ENCODE measurements around the gene DDX43. TPM values are rescaled to one million over a fixed set of nuclear protein-coding genes. Genes with fewer than 3 reads are reported as not detected.
A peak's percentile ranks its signal among the peaks of the same experiment; 100 is the strongest.

The DDX43 gene
- total RNA-seq, 1 donor from 2014 or later = not detected

- Histone ChIP-seq H3K4me2 (ENCODE audit: low read length) (peak overlapping the region; percentile 87), H3K4me3 (ENCODE audit: insufficient read depth, low read depth, low read length) (peak overlapping the region; percentile 58), H3K9me3 (ENCODE audit: insufficient read depth, low read depth, low read length) (no peaks in the 10 kb centered on the region), H3K4me1 (ENCODE audit: insufficient read depth, low read length) (peaks cover 13% of the 10 kb centered on the region), H2AFZ (ENCODE audit: low read depth, low read length) (peak overlapping the region; percentile 97), H3K79me2 (ENCODE audit: insufficient read depth, low read length) (peaks cover 5% of the 10 kb centered on the region), H3K9ac (ENCODE audit: low read length) (peak overlapping the region; percentile 78), H3K27ac (ENCODE audit: low read depth, low read length) (peak overlapping the region; percentile 49), H4K20me1 (ENCODE audit: insufficient read depth, low read length) (no peaks in the 10 kb centered on the region), H3K36me3 (ENCODE audit: insufficient read depth, low read length) (no peaks in the 10 kb centered on the region), H3K27me3 (ENCODE audit: insufficient read depth, low read length) (no peaks in the 10 kb centered on the region)
- TF ChIP-seq CTCF (IDR thresholded peaks at IDR 0.05; ENCODE audit: insufficient read depth, low read depth, low read length) = no peak
- TF ChIP-seq EZH2 (IDR thresholded peaks at IDR 0.05; ENCODE audit: insufficient read depth, low read length) = peak; percentile 40
- Mint-ChIP-seq H3K4me1 (ENCODE audit: low read depth, unreplicated experiment) (no peaks in the 10 kb centered on the region), H3K27me3 (ENCODE audit: low read depth, unreplicated experiment) (peaks cover 17% of the 10 kb centered on the region), H3K4me3 (ENCODE audit: unreplicated experiment) (peak overlapping the region; percentile 50), H3K27ac (ENCODE audit: unreplicated experiment) (no peak overlapping the region), H3K36me3 (ENCODE audit: low read depth, unreplicated experiment) (no peaks in the 10 kb centered on the region), H3K9me3 (ENCODE audit: unreplicated experiment) (peaks cover 2% of the 10 kb centered on the region)
- DNase-seq (ENCODE audit: low read depth) (peak; percentile 12), FAIRE-seq (peak; percentile 58)
These were observed 56.8 kb downstream of the DDX43 start for GRCh38 chr6:73451223-73452106.

- Histone ChIP-seq H3K36me3 (ENCODE audit: insufficient read depth, low read length) (no peaks in the 10 kb centered on the region), H3K9me3 (ENCODE audit: insufficient read depth, low read depth, low read length) (no peaks in the 10 kb centered on the region), H3K4me2 (ENCODE audit: low read length) (peak within 1 kb of the TSS; percentile 87), H3K4me3 (ENCODE audit: insufficient read depth, low read depth, low read length) (peak within 1 kb of the TSS; percentile 58), H2AFZ (ENCODE audit: low read depth, low read length) (peak within 1 kb of the TSS; percentile 97), H3K27me3 (ENCODE audit: insufficient read depth, low read length) (no peaks in the 10 kb centered on the region), H4K20me1 (ENCODE audit: insufficient read depth, low read length) (no peaks in the 10 kb centered on the region), H3K27ac (ENCODE audit: low read depth, low read length) (peak within 1 kb of the TSS; percentile 49), H3K9ac (ENCODE audit: low read length) (peak within 1 kb of the TSS; percentile 78), H3K79me2 (ENCODE audit: insufficient read depth, low read length) (peaks cover 5% of the 10 kb centered on the region), H3K4me1 (ENCODE audit: insufficient read depth, low read length) (peaks cover 13% of the 10 kb centered on the region)
- no peaks in the 10 kb centered on the region for H3K36me3 Mint-ChIP-seq (ENCODE audit: low read depth, unreplicated experiment)
- no peak within 1 kb of the TSS for H3K27ac Mint-ChIP-seq (ENCODE audit: unreplicated experiment)
- H3K4me1 Mint-ChIP-seq (ENCODE audit: low read depth, unreplicated experiment) = no peaks in the 10 kb centered on the region
- FAIRE-seq (no peak), DNase-seq (ENCODE audit: low read depth) (peak; percentile 20)
- no peak for TF ChIP-seq CTCF (IDR thresholded peaks at IDR 0.05; ENCODE audit: insufficient read depth, low read depth, low read length)
- no peak for TF ChIP-seq EZH2 (IDR thresholded peaks at IDR 0.05; ENCODE audit: insufficient read depth, low read length)
- peaks cover 2% of the 10 kb centered on the region for H3K9me3 Mint-ChIP-seq (ENCODE audit: unreplicated experiment)
- peak within 1 kb of the TSS; percentile 50 for H3K4me3 Mint-ChIP-seq (ENCODE audit: unreplicated experiment)
- peaks cover 17% of the 10 kb centered on the region for H3K27me3 Mint-ChIP-seq (ENCODE audit: low read depth, unreplicated experiment)
These were observed 57.5 kb downstream of the DDX43 start, which contains the start of gene CGAS for GRCh38 chr6:73452107-73452461. Gene CGAS, minus strand, starts transcription at chr6:73452297. Its CDS starts 116 bp downstream, at chr6:73452181.

Data from astrocyte (in vitro differentiated cells and primary cell).